HG03064 (cell line): ENCODE data around the gene MED26.
"Not testable (repeated sequence)": the region's sequence is repeated elsewhere in the genome, so short reads cannot be mapped to it uniquely, and the experiment has no call there.

Source experiments
- ATAC-seq: cut with Tn5 transposase; IDR thresholded peaks from one replicate; pipeline ENCODE4 v1.9.1; 2021; ENCODE audit warnings: low read depth; ENCODE audit not compliant: unreplicated experiment

MED26 gene, protein sequence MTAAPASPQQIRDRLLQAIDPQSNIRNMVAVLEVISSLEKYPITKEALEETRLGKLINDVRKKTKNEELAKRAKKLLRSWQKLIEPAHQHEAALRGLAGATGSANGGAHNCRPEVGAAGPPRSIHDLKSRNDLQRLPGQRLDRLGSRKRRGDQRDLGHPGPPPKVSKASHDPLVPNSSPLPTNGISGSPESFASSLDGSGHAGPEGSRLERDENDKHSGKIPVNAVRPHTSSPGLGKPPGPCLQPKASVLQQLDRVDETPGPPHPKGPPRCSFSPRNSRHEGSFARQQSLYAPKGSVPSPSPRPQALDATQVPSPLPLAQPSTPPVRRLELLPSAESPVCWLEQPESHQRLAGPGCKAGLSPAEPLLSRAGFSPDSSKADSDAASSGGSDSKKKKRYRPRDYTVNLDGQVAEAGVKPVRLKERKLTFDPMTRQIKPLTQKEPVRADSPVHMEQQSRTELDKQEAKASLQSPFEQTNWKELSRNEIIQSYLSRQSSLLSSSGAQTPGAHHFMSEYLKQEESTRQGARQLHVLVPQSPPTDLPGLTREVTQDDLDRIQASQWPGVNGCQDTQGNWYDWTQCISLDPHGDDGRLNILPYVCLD

DNA sequence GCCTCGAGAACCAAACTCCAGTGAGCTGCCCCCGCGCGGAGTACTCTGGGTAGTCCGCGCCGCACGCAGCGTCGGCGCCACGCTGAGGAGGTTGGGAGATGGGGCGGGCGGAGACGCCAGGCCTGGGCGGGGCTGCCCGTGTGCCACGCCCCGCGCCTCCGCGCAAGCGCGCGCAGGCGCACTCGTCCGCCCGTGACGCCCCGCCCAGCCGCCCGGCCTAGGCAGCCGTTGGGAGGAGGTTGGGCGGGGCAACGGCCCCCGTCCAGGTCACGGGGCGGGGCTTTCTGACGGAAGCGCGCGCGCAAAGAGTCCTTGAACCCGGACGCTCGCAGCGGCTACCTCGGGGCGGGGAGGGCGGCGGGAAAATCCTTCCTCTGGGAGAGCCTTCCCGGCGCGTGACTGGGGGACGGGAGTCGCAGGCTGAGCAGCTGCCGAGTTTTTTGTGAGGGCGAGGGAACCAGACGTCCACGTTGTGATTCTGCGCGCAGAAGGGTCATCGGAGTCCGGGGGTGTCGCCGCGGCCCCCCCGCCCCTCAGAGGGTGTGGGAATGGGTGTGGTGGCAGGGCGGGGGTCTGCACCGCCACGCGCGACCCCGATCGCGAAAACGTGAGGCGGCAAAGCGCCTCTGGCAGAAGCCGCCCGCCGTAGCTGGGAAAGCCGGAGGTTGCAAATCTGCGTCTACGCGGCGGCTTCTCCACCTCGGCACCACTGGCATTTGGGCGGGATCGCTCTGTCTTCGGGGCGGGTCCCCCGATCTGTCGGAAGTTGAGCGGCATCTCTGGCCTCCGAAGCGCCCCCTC is at the start of gene MED26:
Gene MED26 (minus strand): TSS at position 22 of the 801 bp plus-strand sequence. CDS start 261 bp downstream, outside the sequence.
- ATAC-seq: peak; percentile 66

DNA sequence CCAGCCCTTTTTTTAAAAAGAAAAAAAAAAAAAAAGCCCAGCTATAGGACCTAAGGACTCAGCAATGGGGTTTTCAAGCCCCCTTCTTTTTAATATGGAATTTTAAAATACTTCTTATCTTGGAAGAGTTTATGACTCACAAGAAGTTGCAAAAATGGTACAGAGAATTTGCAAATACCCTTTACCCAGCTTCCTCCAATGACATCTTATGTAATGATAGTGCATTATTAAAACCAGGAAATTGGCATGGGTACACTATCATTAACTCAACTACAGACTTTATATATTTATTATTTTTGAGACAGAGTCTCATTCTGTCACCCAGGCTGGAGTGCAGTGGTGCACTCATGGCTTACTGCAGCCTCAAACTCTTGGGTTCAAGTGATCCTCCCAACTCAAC is 49.1 kb upstream of the MED26 start:
- no peak for ATAC-seq

DNA sequence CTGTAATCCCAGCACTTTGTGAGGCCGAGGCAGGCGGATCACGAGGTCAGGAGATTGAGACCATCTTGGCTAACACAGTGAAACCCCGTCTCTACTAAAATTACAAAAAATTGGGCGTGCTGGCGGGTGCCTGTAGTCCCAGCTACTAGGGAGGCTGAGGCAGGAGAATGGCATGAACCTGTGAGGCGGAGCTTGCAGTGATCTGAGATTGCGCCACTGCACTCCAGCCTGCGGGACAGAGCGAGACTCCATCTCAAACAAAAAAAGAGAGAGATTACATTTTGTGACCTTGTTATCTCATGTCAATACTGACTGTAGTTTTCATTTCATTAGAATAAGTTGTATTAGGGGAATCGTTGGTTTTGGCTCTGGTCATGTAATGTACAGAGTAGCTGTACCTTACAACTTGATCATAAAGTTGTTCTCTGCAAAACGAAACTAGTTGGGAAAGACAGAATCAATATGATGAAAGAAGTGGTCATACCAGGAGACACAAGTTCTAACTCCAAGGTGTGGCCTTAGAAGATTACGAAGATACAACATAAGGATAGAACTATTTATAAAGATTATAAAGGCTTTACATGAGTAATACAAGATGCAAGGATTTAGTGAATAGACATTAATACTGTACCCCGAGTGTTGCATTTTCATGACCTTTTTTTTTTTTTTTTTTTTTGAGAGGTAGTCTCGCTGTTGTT is 48.2 kb upstream of the MED26 start:
- ATAC-seq: no peak

DNA sequence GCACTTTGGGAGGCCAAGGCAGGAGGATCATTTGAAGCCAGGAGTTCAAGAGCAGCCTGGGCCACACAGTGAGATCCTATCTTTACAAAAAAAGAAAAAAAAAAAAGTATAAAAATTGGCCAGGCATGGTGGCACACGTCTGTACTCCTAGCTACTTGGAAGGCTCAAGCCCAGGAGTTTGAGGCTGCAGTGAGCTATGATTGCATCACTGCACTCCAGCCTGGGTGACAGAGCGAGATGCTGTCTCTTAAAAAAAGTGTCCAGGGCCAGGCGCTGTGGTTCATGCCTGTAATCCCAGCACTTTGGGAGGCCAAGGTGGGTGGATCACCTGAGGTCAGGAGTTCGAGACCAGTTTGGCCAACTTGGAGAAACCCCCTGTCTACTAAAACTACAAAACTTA is 45.8 kb upstream of the MED26 start:
- not testable (repeated sequence) for ATAC-seq

DNA sequence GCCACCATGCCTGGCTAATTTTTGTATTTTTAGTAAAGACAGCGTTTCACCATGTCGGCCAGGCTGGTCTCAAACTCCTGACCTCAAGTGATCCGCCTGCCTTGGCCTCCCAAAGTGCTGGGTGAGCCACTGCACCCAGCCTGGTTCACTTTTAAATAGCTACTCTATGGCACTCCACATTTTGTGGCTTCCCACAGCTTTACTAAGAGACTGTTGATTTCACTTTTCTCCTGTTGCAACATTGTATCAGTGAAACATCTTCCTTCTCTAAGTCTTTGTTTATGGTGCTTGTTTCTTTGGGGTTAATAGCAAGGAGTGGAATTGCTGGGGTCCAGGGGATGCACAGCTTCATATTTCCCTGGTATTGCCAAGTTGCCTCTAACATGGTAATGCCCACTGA is 45.2 kb upstream of the MED26 start:
- no peak for ATAC-seq

DNA sequence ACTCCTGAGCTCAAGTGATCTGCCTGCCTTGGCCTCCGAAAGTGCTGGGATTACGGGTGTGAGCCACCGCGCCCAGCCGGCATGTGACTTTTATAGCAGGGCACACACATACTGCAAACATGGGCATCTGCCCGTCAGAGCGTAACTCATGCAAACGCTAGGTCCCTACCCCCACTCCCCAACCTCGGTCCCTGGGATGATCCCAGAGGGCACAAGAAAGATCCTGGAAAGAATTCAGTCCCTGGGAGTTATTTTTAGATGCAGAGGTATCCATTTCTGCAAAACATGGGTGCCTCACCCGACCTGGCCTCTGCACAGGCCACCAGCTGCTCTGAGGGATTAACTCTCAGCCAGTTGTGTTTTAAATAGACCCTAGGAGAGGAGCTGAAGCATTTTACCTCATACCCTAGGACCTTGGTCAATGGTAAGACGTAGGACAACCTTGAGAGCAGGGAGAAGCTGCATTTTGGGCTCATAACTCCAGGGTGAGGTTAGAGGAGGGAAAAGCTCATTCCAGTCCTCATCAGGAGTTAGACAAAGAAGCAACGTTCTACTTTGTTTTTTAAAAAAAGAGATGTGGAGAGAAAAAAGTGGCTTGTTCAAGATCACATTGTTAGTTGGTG is 43.8 kb upstream of the MED26 start:
- ATAC-seq: no peak

DNA sequence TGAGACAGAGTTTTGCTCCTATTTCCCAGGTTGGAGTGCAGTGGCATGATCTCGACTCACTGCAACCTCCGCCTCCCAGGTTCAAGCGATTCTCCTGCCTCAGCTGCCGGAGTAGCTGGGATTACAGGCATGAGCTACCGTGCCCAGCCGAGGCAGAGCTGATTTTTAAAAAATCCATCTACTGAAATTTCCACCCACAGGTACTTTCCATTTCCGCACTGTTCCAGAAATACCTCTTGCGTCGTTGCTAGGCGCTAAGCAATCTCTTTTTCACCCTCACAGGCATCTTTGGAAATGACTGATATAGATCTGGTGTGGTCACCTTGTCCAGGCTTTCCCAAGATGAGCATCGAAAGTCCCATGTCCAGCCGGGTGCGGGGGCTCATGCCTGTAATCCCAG is 42.3 kb upstream of the MED26 start:
- no peak for ATAC-seq

DNA sequence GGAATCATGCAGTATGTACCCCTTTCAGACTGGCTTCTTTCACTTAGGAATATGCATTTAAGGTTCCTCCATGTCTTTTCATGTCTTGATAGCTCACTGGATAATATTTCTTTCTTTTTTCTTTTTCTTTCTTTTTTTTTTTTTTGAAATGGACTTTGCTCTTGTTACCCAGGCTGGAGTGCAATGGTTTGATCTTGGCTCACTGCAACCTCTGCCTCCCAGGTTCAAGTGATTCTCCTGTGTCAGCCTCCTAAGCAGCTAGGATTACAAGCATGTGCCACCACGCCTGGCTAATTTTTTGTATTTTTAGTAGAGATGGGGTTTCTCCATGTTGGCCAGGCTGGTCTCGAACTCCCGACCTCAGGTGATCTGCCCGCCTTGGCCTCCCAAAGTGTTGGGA is 40.7 kb upstream of the MED26 start:
- not testable (repeated sequence) for ATAC-seq

DNA sequence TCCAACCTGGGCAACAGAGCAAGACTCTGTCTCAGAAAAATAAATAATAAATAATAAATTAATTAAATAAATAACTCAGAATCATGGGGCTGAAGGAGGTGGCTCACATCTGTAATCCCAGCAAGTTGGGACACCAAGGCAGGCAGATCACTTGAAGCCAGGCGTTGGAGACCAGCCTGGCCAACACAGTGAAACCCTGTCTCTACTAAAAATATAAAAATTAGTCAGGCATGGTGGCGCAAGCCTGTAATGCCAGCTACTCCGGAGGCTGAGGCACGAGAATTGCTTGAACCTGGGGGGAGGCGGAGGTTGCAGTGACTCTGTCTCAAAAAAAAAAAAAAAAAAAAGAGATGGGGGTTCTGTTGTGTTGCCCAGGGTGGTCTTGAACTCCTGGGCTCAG is 40.2 kb upstream of the MED26 start:
- no peak for ATAC-seq

DNA sequence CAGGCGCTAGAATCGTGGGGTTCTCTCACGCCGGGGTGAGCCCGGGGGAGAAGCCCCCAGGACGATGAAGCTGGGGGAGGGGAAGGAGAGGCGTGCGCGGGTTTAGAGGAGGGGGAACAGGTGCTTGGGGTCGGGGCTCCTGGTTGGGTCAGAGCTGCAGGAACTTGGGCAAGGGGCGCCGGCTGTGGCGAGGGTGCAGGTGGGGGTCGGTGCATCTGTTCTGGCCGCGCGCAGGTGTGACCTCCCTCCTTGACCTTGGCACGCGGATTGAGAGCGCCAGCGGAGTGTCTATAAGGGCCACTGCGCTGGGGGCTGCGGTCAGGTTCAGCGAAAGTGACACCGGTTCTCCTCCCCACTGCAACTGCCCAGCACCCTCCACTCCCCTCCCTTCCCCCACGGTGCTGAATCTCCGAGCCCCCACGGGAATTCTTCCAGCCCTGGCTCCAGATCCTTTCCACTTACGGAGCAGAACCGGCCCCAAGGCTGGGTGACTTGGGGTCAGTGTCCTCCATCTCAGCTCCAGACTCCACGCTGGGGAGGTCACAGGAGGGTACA is 33.6 kb upstream of the MED26 start:
- ATAC-seq: no peak

DNA sequence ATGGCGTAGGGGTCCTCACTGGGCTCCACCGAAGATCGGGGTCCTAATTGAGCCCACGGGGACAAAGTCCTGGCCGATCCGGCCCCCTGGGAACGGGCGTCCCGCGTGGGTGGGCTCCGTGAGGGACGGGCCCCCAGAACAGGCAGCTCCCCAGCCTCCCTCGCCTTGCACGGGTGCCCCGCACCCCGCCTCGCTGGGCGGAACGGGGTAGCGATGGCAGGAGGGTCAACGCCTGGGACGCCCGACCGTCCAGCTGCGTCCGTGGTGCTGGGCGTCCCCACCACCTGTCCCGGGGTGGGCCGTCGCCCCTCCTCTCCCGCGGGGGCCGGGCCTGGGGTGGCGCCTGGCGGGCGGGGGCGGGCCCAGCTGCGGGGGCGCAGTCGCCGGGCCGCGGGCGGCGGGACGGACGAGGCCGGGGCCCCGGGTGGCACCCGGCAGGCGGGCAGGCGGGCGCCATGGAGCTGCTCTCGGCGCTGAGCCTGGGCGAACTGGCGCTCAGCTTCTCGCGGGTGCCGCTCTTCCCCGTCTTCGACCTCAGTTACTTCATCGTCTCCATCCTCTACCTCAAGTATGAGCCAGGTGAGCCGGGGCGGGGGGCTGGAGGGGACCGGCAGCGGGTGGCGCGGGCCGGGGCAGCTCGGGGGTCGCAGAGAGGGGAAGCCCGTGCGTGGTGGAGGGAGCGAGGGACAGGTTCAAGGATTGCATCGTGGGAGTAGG is 32.9 kb upstream of the MED26 start, which contains the start of gene TMEM38A:
Gene TMEM38A (plus strand): TSS at position 377 of the 717 bp plus-strand sequence. CDS start 79 bp downstream, at position 456.
- no peak for ATAC-seq

DNA sequence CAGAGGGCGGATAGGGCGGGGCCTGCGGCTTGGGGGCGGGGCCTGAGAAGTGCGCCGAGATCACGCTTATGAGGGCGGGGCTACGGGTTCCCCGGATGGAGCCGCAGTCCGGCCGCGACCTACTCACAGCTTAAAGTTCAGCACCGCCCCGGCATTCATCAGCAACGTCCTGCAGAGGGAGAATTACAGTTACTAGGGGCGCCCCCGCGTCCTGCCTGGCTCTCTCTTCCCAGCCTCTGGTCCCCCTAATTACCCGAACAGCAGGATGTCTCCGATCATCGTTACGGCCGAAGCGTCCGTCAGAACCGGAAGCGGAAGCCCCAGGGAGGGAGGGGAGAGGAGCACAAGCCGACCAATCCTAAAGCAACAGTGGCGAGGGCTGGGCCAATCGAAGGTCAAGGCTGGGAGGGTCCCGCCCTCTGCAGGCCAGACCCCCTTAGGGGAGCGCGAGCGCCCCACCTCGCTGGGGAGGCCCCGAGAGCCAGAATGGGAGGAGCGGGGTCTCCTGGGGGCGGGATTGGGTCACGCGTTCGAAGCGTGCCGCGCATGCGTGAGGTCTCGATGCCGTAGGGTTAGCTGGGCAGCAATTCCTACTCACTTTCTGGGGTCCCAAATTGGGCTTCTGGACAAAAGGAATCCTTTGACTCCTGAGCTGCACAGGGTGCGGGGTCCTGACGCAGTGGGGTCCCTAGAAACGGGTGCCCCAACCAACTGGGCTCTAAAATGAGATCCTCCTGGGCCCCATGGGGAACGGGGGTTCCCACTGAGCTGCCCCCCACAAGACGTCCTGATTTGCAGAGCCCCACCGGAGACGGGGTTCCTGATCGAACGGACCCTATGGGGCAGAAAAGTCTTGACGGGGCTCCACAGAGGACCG is 32.1 kb upstream of the MED26 start, which contains the start of gene SMIM7:
Gene SMIM7 (minus strand): TSS at position 313 of the 877 bp plus-strand sequence. CDS start 34 bp downstream, at position 279.
- peak; percentile 71 for ATAC-seq

DNA sequence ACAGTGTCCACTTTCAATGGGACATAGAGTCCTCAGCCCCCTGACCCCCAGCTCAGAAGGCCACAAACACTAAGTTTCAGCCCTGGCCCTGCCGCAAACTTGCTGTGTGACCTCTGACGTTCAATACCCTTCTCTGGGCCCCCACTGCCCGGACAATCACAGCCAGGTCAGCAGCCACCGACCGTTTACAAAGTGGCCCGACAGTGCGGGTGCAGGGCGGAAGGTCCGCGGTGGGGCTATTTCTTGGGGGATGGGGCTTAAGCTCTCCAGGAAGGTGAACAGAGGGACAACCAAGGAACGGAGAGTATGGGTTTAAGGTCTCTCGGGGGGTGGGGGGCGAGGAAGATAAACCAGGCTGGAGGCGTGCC is 31.4 kb upstream of the MED26 start:
- ATAC-seq: no peak

DNA sequence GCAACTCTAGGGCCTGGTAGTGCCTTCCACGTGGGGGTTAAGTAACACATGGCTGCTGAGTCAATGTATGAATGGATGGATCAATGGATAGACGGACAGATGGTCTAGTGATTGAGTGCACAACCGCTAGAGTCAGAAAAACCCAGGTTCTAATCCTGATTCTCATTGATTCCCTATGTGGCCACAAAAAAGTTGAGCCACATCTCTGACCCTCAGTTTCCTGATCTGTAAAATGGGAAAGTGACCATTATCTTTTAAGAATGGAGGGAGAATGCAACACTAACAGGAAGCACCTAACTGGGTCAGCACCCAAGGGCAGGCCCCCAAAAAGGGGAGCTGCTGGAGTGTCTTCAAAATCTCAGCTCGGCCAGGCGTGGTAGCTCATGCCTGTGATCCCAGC is 29.4 kb upstream of the MED26 start:
- no peak for ATAC-seq

DNA sequence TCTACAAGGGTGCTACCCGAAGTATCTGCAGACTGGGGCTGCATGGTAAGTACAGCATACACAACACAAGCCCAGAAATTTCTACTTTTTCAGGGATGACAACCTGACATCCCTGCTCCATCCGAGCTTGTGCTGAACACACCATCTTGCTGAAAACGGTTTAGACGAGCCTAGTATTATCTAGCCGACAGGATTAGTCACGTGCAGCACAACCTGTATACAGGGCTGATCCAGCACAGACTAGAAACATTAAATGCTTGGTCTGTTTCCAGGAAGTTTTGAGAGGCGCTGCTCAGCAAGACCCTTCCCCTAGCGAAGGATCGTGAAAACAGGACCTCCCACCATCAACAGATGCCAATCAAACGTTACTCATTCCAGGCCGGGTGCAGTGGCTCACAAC is 27.7 kb upstream of the MED26 start:
- no peak for ATAC-seq

DNA sequence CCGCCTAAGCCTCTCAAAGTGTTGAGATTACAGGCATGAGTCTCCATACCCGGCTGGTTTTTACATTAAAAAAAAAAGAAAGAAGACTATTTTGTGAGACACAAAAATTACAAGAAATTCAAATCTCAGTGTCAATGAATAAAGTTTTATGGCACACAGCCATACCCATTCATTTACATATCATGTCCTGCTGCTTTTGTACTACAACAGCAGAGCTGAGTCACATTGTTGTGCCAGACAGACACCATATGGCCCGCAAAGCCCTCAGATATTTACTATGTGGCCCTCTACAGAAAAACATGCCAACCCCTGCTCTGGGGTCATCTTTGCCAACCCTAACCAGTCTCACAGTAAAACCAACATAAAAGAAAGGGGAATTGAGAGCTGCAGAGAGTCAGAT is 26.6 kb upstream of the MED26 start:
- ATAC-seq: no peak

DNA sequence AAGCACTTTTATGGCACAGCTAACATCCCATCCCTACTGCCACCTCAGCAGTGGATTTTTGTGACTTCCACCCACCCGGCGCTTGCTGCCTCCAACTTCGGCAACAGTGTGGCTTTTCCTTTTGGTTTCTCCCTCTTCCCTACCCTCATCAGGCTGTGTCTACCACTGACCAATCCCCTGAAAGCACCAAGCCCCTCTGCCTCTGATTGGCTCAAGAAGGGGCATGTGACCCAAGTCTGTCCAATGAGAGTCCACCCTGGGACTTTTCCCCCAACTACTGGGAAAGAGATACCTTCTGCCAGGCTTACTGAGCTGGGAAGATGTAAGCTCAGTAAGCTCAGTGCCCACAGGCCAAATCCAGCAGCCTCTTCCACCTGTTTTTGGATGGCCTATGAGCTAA is 26.1 kb upstream of the MED26 start:
- no peak for ATAC-seq

DNA sequence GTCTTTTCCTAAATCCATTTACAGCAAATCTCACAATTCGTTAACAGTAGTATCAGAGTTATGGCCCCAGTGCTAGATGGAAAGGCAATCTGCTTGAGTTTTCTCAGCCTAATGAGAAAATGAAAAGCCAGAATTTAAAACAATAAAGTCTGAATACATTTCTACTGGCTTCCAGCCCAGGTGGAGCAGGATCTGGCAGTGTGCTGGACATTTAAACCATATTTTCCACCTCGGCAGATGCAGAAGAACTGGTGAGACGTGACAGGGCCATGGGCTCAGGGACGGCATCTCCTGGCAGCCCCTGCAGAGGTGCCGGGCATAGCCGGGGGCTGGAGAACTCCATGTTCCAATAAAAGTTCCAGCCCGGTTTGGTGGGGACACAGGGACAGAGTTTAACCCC is 24.9 kb upstream of the MED26 start:
- no peak for ATAC-seq
